GM18508 (cell line): Measurements from ENCODE around the gene NPLOC4.

Experiments used
- ATAC-seq: cut with Tn5 transposase; IDR thresholded peaks from one replicate; pipeline ENCODE4 v1.9.1; 2021; ENCODE audit warnings: moderate number of reproducible peaks; ENCODE audit not compliant: insufficient read depth, unreplicated experiment

Gene NPLOC4

DNA sequence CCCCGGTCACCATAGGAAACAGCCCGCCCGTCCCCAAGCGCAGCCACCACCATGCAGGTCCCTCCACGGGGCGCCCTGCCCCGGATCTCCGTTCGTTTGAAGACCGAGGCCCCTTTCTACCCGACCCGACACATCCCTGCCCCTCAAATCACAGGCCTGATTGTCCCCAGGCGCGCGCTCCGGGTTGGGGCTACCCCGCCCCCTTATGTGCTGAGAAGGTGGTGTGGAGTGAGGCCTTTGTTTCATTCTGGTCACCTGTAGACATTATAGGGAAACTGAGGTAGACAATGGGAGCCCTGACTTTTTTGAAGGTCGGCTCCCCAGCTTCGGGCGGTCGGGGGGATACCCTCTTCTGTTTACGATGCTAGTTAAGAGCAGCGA is 123.5 kb downstream of the NPLOC4 start:
- ATAC-seq, result no peak

GRCh38 chr17:81512562-81513371 is 124.1 kb downstream of the NPLOC4 start, which contains the start of gene ACTG1:
Gene ACTG1, minus strand, starts transcription at chr17:81512799. Its CDS starts 445 bp downstream, at chr17:81512354.
- ATAC-seq, result no peak

DNA sequence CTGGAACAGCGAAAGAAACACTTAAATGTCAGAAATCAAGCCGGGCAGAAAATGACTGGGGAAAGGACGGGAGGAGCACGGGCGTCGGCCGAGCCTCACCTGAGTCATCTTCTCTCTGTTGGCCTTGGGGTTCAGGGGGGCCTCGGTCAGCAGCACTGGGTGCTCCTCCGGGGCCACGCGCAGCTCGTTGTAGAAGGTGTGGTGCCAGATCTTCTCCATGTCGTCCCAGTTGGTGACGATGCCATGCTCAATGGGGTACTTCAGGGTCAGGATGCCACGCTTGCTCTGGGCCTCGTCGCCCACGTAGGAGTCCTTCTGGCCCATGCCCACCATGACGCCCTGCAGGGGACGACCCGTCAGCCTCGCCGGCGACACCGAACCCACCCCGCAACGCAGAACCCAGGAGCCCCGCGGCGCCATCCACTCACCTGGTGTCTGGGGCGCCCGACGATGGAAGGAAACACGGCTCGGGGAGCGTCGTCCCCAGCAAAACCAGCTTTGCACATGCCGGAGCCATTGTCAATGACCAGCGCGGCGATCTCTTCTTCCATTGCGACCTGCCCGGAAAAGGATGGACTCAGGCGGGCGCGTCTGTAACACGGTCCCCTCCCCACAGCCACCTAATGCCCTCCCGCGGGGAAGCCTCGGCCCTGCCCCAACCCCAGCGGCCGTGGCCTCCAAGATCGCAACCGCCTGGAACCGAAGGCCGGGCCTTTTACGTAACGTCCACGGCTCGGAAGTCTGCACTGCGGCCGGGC is 124.9 kb downstream of the NPLOC4 start:
- ATAC-seq, result no peak

- no peak for ATAC-seq
Measured at GRCh38 chr17:81511554-81511803, 125.4 kb downstream of the NPLOC4 start.

DNA sequence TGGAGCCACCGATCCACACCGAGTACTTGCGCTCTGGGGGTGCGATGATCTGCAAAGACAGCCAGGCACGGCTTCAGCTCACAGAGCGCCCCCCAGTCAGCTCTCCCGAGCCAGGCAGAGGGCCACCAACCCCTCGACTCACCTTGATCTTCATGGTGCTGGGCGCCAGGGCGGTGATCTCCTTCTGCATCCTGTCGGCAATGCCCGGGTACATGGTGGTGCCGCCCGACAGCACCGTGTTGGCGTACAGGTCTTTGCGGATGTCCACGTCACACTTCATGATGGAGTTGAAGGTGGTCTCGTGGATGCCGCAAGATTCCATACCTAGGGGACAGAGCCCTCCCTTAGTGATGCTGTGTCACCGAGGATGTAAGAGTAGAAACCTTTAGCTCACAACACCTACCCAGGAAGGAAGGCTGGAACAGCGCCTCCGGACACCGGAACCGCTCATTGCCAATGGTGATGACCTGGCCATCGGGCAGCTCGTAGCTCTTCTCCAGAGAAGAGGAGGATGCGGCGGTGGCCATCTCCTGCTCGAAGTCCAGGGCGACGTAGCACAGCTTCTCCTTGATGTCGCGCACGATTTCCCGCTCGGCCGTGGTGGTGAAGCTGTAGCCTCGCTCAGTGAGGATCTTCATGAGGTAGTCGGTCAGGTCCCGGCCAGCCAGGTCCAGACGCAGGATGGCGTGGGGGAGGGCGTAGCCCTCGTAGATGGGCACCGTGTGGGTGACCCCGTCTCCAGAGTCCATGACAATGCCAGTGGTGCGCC is 125.9 kb downstream of the NPLOC4 start:
- ATAC-seq, result no peak

- ATAC-seq, result no peak
Measured at GRCh38 chr17:81509972-81510784, 126.7 kb downstream of the NPLOC4 start.

GRCh38 chr17:81509207-81509971 is 127.5 kb downstream of the NPLOC4 start:
- ATAC-seq, result no peak

DNA sequence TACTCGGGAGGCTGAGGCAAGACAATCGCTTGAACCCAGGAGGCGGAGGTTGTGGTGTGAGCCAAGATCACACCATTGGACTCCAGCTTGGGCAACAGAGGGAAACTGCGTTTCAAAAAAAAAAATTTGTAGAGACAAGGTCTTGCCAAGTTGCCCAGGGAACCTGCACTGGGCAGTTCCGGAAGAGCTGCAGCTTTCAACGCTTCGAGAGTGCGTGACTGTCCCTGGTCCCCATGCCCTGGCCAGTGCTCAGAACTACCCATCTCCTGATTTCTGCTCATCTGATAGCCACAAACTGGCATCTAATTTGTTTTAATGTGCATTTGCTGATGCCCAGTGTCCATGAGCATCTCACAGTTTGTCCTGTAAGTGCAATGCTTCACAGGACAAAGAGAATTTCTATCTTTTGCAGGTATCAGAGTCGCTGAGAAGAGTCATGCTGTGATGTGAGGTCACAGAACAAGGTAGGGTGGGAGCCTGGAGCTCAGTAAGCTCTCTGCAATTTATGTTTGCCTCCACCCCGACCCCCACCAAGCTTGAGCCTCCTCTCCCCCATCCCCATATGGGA is 128.2 kb downstream of the NPLOC4 start:
- ATAC-seq, result no peak
